Measurements from ENCODE around the gene IFITM5. TPM values are rescaled to one million over a fixed set of nuclear protein-coding genes. Genes with fewer than 3 reads are reported as not detected.

Gene IFITM5
- polyA plus RNA-seq, 3 donors = not detected

- Mint-ChIP-seq H3K36me3 (peaks cover 9 to 20% of the 10 kb centered on the region in 2 donors), H3K9me3 (peaks cover 0 to 26% (median 15%) of the 10 kb centered on the region in 7 donors), H3K27me3 (ENCODE audit: low read depth in 3 of 3) (peaks cover 62 to 91% (median 64%) of the 10 kb centered on the region in 3 donors), H3K27ac (peak overlapping the region in 1 of 7 donors; percentile 75), H3K4me3 (peak overlapping the region in 1 of 2 donors; percentile 91), H3K4me1 (peaks cover 30% of the 10 kb centered on the region)
- no peak overlapping the region for H3K4me3 ChIP-seq (replicated peaks in 1 of 3; ENCODE audit: low read depth in 2 of 3, low read length in 3 of 3)
- intact Hi-C loops (cut with micrococcal nuclease) = no loop called here
- H3K4me1 ChIP-seq (ENCODE audit: control insufficient read depth in 1 of 2, insufficient read depth in 2 of 2, low read length in 2 of 2) = peaks cover 32 to 41% of the 10 kb centered on the region in 2 donors
- peaks cover 5% of the 10 kb centered on the region for H4K20me1 ChIP-seq (ENCODE audit: insufficient read depth, low read length)
- no peak for DNase-seq
- H2AFZ ChIP-seq (ENCODE audit: insufficient read depth, low read depth, low read length, poor library complexity, severe bottlenecking) = no peak overlapping the region
- peaks cover 0 to 15% of the 10 kb centered on the region in 2 donors for H3K9me3 ChIP-seq (replicated peaks in 1 of 2; ENCODE audit: control insufficient read depth in 1 of 2, insufficient read depth in 1 of 2, low read length in 2 of 2)
- H3K9ac ChIP-seq (ENCODE audit: insufficient read depth, low read length, poor library complexity, severe bottlenecking) = no peak overlapping the region
- no peak overlapping the region for H3K4me2 ChIP-seq (replicated peaks; ENCODE audit: extremely low read depth, low read length, poor library complexity, severe bottlenecking)
- peaks cover 40 to 64% of the 10 kb centered on the region in 2 donors for H3K27me3 ChIP-seq (ENCODE audit: control insufficient read depth in 2 of 2, insufficient read depth in 2 of 2, low read length in 2 of 2)
- H3K36me3 ChIP-seq (replicated peaks in 1 of 2; ENCODE audit: control insufficient read depth in 1 of 2, insufficient read depth in 2 of 2, low read length in 2 of 2) = no peaks in the 10 kb centered on the region
- TF ChIP-seq, protein P1, sequence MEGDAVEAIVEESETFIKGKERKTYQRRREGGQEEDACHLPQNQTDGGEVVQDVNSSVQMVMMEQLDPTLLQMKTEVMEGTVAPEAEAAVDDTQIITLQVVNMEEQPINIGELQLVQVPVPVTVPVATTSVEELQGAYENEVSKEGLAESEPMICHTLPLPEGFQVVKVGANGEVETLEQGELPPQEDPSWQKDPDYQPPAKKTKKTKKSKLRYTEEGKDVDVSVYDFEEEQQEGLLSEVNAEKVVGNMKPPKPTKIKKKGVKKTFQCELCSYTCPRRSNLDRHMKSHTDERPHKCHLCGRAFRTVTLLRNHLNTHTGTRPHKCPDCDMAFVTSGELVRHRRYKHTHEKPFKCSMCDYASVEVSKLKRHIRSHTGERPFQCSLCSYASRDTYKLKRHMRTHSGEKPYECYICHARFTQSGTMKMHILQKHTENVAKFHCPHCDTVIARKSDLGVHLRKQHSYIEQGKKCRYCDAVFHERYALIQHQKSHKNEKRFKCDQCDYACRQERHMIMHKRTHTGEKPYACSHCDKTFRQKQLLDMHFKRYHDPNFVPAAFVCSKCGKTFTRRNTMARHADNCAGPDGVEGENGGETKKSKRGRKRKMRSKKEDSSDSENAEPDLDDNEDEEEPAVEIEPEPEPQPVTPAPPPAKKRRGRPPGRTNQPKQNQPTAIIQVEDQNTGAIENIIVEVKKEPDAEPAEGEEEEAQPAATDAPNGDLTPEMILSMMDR (IDR thresholded peaks at IDR 0.05) = no peak
- WGBS (ENCODE audit: insufficient coverage) = 72% methylated on average over 7 of the region's 13 CpGs
- no peak overlapping the region for H3K27ac ChIP-seq (ENCODE audit: low read depth in 1 of 2, low read length in 2 of 2)
- no peaks in the 10 kb centered on the region for H3K79me2 ChIP-seq (ENCODE audit: insufficient read depth, low read length)
Measured at GRCh38 chr11:282630-283360, 16.5 kb downstream of the IFITM5 start.

- 100% methylated on average over 3 of the region's 4 CpGs for WGBS (ENCODE audit: insufficient coverage)
- H3K9ac ChIP-seq (ENCODE audit: insufficient read depth, low read length, poor library complexity, severe bottlenecking) = no peak overlapping the region
- H2AFZ ChIP-seq (ENCODE audit: insufficient read depth, low read depth, low read length, poor library complexity, severe bottlenecking) = no peak overlapping the region
- peaks cover 5% of the 10 kb centered on the region for H4K20me1 ChIP-seq (ENCODE audit: insufficient read depth, low read length)
- Mint-ChIP-seq H3K4me1 (peaks cover 30% of the 10 kb centered on the region), H3K27me3 (ENCODE audit: low read depth in 3 of 3) (peaks cover 58 to 89% (median 61%) of the 10 kb centered on the region in 3 donors), H3K36me3 (peaks cover 9 to 19% of the 10 kb centered on the region in 2 donors), H3K4me3 (peak overlapping the region in 1 of 2 donors; percentile 91), H3K9me3 (peaks cover 0 to 26% (median 15%) of the 10 kb centered on the region in 7 donors), H3K27ac (peak overlapping the region in 2 of 7 donors; percentile 48 to 75)
- TF ChIP-seq, protein P1 (IDR thresholded peaks at IDR 0.05) = no peak
- H3K9me3 ChIP-seq (replicated peaks in 1 of 2; ENCODE audit: control insufficient read depth in 1 of 2, insufficient read depth in 1 of 2, low read length in 2 of 2) = peaks cover 0 to 15% of the 10 kb centered on the region in 2 donors
- no peaks in the 10 kb centered on the region for H3K36me3 ChIP-seq (replicated peaks in 1 of 2; ENCODE audit: control insufficient read depth in 1 of 2, insufficient read depth in 2 of 2, low read length in 2 of 2)
- DNase-seq = no peak
- no peak overlapping the region for H3K27ac ChIP-seq (ENCODE audit: low read depth in 1 of 2, low read length in 2 of 2)
- H3K79me2 ChIP-seq (ENCODE audit: insufficient read depth, low read length) = no peaks in the 10 kb centered on the region
- no peak overlapping the region for H3K4me2 ChIP-seq (replicated peaks; ENCODE audit: extremely low read depth, low read length, poor library complexity, severe bottlenecking)
- peaks cover 40 to 62% of the 10 kb centered on the region in 2 donors for H3K27me3 ChIP-seq (ENCODE audit: control insufficient read depth in 2 of 2, insufficient read depth in 2 of 2, low read length in 2 of 2)
- H3K4me1 ChIP-seq (ENCODE audit: control insufficient read depth in 1 of 2, insufficient read depth in 2 of 2, low read length in 2 of 2) = peaks cover 30 to 40% of the 10 kb centered on the region in 2 donors
- no peak overlapping the region for H3K4me3 ChIP-seq (replicated peaks in 1 of 3; ENCODE audit: low read depth in 2 of 3, low read length in 3 of 3)
- intact Hi-C loops (cut with micrococcal nuclease) = no loop called here
Measured at GRCh38 chr11:282171-282570, 17.2 kb downstream of the IFITM5 start.
